ENCODE measurements around the gene HDAC11. TPM values are rescaled to one million over a fixed set of nuclear protein-coding genes. Genes with fewer than 3 reads are reported as not detected.

The HDAC11 gene
- total and polyA plus RNA-seq, 2 of the 13 experiments (the other 11 are each of a cell fraction or from before 2014, with no cell fraction given): 13.7 to 33.1 TPM

DNA sequence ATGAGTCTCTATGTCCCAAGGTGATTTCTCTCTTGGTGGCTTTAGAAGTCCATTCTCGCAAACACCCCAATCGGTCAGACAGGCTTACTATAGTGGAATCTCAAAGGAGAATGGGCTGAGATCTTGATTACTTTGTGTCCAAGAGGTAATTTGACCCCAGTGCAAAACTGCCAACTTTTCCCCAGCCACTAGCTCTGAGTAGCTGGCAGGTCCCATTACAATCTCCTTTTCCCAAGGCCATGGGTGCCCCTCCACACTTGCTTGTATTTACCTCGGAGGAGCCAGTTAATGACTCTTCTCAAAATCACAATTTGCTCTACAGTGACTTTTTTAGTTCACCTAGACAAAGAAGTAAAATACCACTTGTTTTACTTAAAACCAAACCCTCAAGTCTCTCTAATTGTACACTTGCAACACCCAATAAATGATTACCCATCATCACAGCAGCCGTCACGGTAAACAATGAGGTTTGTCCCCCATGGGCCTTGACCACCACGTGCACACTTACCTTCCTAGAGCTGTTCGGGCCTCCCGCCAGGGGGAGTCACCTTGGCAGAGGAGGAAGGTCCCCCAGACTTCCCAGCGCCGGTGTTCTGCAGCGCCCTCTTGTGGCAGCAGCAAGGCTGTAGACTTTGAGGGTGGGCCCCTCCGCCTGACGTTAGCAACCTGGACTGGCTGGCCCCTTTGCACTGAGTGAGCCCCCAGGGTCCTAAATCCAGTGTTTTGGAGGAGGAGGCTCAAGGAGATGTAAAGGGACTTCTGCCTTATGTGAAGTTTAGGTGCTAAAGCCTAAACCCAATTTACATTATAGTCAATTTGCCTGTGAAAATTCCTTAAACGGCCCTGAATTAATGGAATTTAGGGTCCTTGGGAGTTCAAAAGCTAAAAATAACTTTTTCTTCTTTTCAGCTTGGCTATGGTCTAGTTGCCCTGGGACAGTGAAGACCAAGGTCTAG lies 18.7 kb upstream of the HDAC11 start (continued):
- TF ChIP-seq GABPA (IDR thresholded peaks at IDR 0.05; ENCODE audit: low read depth, low read length) (no peak), GABPA (CRISPR knock-in tag; IDR thresholded peaks at IDR 0.05; ENCODE audit: low read depth) (no peak), ZXDC (CRISPR knock-in tag; IDR thresholded peaks at IDR 0.05) (no peak), ZNF317 (CRISPR knock-in tag; IDR thresholded peaks at IDR 0.05) (peak; percentile 70; the same call in 1 of the 2 replicates), ZNF792 (CRISPR knock-in tag; IDR thresholded peaks at IDR 0.05) (peak; percentile 89), HOXD1 (CRISPR knock-in tag; IDR thresholded peaks at IDR 0.05) (no peak), TEAD3 (CRISPR knock-in tag; optimal IDR thresholded peaks at IDR 0.05; ENCODE audit: borderline replicate concordance) (peak; percentile 77), SIN3A (IDR thresholded peaks at IDR 0.05; ENCODE audit: borderline replicate concordance, low read depth, low read length) (peak; percentile 64; the same call in 1 of the 2 replicates), SMAD1 (CRISPR knock-in tag; IDR thresholded peaks at IDR 0.05; ENCODE audit: borderline replicate concordance, low read depth) (no peak), NPAS2 (CRISPR knock-in tag; IDR thresholded peaks at IDR 0.05; ENCODE audit: borderline replicate concordance) (no peak), FOXO1 (CRISPR knock-in tag; IDR thresholded peaks at IDR 0.05) (peak; percentile 73), ZNF691 (CRISPR knock-in tag; IDR thresholded peaks at IDR 0.05; ENCODE audit: borderline replicate concordance, low read depth) (no peak; the same call in 1 of the 2 replicates), TAF1 (CRISPR knock-in tag; IDR thresholded peaks at IDR 0.05) (no peak), ZNF558 (CRISPR knock-in tag; IDR thresholded peaks at IDR 0.05; ENCODE audit: borderline replicate concordance) (no peak), ZSCAN22 (CRISPR knock-in tag; IDR thresholded peaks at IDR 0.05) (no peak), ZNF232 (CRISPR knock-in tag; IDR thresholded peaks at IDR 0.05; ENCODE audit: borderline replicate concordance) (peak; percentile 63; the same call in 1 of the 2 replicates), U2AF1 (optimal IDR thresholded peaks at IDR 0.05; ENCODE audit: low read depth, low read length) (peak; percentile 75), KAT7 (CRISPR knock-in tag; IDR thresholded peaks at IDR 0.05; ENCODE audit: borderline replicate concordance) (0 out of 2 replicates have a peak, but pooled peaks have one; percentile 50)
- TF ChIP-seq, protein P1, sequence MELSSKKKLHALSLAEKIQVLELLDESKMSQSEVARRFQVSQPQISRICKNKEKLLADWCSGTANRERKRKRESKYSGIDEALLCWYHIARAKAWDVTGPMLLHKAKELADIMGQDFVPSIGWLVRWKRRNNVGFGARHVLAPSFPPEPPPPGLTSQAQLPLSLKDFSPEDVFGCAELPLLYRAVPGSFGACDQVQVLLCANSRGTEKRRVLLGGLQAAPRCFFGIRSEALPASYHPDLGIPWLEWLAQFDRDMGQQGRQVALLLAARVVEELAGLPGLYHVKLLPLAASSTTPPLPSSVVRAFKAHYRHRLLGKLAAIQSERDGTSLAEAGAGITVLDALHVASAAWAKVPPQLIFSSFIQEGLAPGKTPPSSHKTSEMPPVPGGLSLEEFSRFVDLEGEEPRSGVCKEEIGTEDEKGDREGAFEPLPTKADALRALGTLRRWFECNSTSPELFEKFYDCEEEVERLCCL (CRISPR knock-in tag; IDR thresholded peaks at IDR 0.05; ENCODE audit: borderline replicate concordance): no peak
- TF ChIP-seq, protein P2, sequence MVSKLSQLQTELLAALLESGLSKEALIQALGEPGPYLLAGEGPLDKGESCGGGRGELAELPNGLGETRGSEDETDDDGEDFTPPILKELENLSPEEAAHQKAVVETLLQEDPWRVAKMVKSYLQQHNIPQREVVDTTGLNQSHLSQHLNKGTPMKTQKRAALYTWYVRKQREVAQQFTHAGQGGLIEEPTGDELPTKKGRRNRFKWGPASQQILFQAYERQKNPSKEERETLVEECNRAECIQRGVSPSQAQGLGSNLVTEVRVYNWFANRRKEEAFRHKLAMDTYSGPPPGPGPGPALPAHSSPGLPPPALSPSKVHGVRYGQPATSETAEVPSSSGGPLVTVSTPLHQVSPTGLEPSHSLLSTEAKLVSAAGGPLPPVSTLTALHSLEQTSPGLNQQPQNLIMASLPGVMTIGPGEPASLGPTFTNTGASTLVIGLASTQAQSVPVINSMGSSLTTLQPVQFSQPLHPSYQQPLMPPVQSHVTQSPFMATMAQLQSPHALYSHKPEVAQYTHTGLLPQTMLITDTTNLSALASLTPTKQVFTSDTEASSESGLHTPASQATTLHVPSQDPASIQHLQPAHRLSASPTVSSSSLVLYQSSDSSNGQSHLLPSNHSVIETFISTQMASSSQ (IDR thresholded peaks at IDR 0.05; ENCODE audit: low read depth): 0 out of 2 replicates have a peak, but pooled peaks have one; percentile 26
- TF ChIP-seq, protein P2 (CRISPR knock-in tag; IDR thresholded peaks at IDR 0.05; ENCODE audit: borderline replicate concordance): no peak

Data from HepG2 (cell line).